HG03342 (cell line): ENCODE measurements around the gene PPP4R3B.
A peak's percentile ranks its signal among the peaks of the same experiment; 100 is the strongest.

ENCODE experiments used
- ATAC-seq: cut with Tn5 transposase; IDR thresholded peaks from one replicate; pipeline ENCODE4 v1.9.1; 2021; ENCODE audit warnings: mild to moderate bottlenecking, moderate library complexity; ENCODE audit not compliant: unreplicated experiment

Gene PPP4R3B

DNA sequence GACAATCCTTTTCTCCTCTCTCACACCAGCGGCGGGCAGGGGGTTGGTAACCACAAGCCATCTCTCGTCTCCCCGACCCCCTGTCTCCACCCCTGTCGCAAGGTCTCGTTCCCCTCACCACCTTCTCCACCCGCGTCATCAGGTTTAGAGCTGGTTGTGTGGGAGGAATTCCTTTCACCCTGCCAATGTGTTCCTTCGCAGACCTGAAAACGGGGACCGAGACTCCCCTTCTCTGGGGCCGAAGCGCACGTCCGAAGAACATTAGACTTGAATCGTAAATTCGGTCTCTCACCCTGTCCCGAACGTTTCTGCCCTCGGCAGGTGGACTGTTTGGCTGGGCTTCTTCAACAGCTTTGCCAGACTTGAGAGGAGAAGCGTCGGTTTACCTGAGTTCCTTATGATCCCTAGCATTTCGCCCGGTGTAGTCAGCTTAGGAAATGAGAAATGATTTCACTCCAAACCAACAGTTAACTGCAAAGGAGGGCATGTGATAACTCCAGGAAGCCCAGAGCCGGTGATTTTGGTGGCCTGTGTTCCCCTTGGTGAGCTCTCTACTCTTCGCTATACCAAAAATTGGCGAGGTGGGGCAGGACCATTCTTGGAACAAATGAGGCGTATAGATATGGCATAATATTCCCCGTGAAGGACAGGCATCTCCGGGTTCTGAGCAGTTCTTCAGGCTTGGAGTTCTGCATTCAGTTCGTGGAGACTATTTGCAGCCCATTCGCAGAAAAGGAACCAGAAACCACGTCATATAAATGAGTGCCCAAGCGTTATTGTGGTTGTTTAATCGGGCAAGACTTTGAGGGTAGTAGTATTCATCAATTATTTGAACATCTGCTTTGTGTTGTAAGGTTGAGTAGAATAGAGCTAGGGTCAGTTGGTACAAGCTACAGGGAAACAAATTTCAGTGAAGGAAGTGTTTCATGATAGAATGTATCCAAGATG is 97.2 kb downstream of the PPP4R3B start:
- peak; percentile 1 for ATAC-seq

DNA sequence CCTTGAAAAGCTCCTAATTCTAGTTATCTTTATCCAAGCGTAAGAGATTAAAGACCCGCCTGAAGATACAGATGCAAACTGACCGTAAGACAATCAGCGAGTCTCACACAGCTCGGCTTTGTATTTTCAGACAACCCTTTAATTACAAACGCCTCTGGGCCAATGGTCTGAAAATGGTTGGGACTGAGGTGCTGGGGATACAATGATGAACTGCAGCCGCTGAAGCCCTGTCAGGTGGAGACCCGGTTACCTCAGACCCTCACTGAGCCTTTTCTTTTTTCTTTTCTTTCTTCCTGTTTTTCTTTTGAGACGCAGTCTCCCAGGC is 98.6 kb downstream of the PPP4R3B start:
- peak; percentile 21 for ATAC-seq

DNA sequence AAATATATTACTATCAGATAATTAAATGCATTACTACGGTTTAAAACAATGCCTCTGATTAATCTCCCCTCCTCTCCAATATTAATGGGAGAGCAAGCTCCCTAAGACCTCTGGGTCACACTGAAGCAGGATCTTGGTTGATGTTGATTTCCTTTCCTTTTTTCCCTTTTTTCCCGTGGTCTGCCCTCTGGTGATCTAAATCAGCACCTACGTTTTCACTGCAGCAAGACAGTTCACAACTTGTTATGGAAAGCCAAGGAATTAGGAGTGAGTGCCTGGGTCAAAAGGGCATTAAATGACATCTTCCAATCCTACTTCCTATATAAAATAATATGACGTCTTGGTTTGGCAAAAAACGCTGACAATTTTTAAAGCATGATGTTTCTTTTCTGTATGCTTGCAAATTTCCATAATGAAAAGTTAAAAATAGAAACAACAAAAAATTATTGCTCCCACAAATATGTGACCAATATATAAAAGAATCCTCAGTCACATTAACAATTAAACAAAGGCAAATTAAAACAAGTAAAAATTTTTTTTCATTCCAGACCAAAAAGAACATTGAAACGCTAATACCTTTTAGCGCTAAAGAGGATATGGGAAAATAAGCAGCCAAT is 105.8 kb downstream of the PPP4R3B start:
- ATAC-seq: no peak

- ATAC-seq: no peak
Observed at GRCh38 chr2:55502590-55503141, 114.8 kb downstream of the PPP4R3B start.

GRCh38 chr2:55500025-55500424 is 117.4 kb downstream of the PPP4R3B start:
- ATAC-seq: no peak

- ATAC-seq: no peak
Observed at GRCh38 chr2:55498582-55498981, 118.8 kb downstream of the PPP4R3B start.
